GM08714 (cell line): ENCODE data around the gene ELMOD3.
"Not testable (repeated sequence)": the region's sequence is repeated elsewhere in the genome, so short reads cannot be mapped to it uniquely, and the experiment has no call there.

Experiments
- H3K4me3 ChIP-seq: fragments of 200-500 bp; sonication (Bioruptor generic); 2 replicates; pipeline ENCODE4 v1.5.1; 2014; ENCODE audit warnings: mild to moderate bottlenecking, low read length, inconsistent platforms
- ZNF274 ChIP-seq: IDR thresholded peaks from 2 replicates; pipeline ENCODE4 v1.6.1; 2012; ENCODE audit warnings: mild to moderate bottlenecking, low read depth, low read length

ELMOD3 gene

DNA sequence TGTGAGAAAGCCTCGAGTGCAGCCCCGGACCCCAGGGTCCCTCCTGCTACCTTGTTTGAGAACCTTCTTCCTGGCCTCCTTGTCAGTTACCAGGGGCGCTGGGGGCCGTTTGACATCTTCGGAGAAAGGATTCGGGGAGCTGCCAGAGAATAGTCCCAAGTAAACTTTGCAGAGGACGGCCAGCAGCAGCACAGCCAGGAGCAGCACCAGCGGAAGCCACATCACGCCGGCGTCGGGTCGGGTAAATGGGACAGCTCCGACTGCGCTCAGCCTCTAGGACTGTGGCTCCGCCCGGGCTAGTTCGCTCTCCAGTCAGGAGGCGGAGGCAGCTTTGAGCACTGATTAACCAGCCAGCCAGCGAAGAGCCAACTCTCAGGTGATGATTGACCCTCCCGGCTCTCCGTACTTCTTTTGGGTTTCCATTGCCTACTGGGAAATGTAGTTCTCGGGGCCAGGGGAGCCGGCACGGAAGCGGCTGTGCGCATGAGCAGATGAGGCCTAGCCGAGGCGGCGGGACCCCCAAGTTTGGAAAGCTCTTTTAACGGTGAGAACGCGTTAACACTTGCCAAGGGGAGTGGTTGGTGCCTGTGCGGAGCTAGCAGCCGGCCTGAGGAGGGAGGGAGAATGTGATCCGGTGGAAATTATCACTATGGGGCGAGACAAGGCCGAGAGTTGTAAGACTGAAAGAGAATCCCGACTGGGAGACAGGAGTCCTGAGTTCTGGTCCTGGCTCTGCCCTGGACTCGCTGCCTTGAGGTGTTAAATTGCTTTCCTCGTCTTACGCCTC is at the start of gene ELMOD3, which contains the start of gene RETSAT:
Gene ELMOD3, plus strand, starts transcription at position 484 of the 787 bp plus-strand sequence. CDS start 2,430 bp downstream, outside the sequence.
Gene RETSAT, minus strand, starts transcription at position 243 of the 787 bp plus-strand sequence. Its CDS starts 21 bp downstream, at position 222.
- TF ChIP-seq ZNF274: no peak

DNA sequence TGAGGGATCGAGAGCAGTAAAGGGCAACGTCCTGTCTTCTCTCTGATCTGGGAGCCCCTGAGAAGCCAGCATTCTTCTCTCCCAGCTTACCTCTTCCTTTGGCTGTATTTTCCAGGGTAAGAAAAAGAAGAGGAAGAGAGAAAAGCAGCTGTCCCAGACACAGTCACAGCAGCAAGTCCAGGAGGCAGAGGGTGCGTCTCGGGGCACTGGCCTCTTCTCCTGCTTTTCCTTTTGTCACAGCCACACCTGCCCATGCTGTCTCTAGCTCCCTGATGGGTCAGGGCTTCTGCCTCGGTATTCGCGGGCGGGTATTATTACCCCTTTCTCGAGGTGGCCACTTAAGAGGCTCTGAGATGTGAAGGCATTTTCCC is 47.1 kb upstream of the ELMOD3 start:
- H3K4me3 ChIP-seq: no peak overlapping the region

More for the DNA sequence above, at the start of gene ELMOD3, which contains the start of gene RETSAT:
- peak within 1 kb of the TSS; percentile 90 for H3K4me3 ChIP-seq

DNA sequence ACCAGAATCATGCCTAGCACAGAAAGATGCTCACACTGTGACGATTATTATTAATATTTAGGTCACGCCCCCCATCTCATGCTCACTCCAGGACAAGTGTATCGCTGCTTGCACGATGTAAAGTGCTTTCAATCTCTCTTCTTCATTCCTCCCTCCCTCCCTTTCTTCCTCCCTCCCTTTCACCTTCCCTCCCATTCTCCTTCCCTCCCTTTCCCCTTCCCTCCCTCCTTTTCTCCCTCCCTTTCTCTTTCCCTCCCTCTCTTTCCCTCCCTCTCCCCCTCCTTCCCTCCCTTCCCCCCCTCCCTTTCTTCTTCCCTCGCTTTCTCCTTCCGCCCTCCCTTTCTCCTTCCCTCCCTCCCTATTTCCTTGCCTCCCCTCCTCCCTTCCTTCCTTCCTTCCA is 46.4 kb upstream of the ELMOD3 start:
- no peak for TF ChIP-seq ZNF274

More for the DNA sequence above, 47.1 kb upstream of the ELMOD3 start:
- no peak for TF ChIP-seq ZNF274

DNA sequence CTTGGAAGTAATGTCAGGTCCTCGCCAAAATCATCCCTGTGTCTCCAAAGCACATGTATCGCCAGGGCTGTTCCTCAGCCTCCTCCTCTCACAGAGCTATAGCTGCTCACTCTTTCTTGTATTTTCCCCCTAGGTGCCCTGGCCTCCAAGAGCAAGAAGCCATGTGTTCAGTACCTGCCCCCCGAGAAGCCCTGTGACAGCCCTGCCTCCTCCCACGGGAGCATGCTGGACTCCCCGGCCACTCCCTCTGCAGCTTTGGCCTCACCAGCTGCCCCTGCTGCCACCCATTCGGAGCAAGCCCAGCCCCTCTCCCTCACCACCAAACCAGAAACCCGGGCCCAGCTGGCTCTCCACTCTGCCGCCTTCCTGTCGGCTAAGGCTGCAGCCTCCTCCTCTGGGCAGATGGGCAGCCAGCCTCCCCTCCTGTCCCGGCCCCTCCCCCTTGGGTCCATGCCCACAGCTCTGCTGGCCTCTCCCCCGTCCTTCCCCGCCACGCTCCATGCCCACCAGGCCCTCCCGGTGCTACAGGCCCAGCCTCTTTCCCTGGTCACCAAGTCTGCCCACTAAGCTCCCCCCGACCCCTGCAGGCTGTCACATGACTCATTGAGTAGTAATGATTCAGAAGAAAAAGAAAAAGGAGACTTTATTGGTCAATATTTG is 45.5 kb upstream of the ELMOD3 start:
- TF ChIP-seq ZNF274: no peak
- H3K4me3 ChIP-seq: no peak overlapping the region

More for the DNA sequence above, 46.4 kb upstream of the ELMOD3 start:
- no peak overlapping the region for H3K4me3 ChIP-seq

DNA sequence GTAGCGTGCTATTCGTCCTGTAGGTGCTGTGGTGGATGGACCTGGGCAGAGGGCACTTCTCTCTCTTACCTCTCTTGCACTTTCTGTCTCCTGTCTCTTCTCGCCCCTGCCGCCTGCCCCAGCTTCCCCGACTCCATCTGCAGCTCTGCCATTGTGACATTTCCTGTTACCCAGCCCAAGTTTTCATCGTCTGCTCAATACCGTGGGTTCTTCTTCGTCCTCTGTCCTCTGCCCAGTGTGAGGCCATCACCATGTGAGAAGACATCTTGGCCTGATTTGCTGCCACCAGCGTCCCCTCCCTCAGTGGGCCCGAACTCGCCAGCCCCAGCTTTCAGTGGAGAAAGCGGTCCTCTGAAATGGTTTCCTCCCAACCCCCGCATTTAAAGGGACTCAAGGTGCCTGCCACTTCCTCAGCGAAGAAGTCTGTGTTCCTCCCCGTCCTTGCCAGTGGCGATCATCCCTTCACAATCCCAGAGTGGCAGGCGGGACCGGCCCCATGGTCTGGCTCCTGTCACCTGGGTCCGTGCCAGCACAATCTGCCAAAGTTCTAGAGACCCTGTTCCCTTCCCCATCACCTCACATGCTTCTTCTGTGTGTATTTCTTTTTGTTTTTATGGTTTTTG is 44.8 kb upstream of the ELMOD3 start:
- TF ChIP-seq ZNF274: no peak
- no peak overlapping the region; the same call in 1 of the 2 replicates for H3K4me3 ChIP-seq

DNA sequence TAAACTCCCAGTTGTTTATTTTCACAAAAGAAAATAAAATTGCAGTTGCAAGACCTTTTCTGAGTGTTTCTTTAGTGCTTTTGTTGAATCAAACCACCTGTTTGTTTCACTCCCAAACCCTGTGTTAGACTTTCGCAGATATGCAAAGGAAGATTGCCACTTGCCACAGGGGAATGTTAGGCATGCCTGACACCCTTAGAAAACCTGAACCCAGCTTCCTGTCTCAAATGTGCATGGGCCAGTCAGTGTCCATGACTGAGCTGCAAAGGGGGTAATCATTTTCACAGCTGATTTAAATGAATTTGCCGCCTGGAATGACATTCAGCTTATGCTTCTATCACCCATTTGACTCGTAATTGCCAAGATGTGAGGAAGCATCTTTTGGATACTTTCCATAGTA is 44.2 kb upstream of the ELMOD3 start:
- TF ChIP-seq ZNF274: no peak
- no peak overlapping the region for H3K4me3 ChIP-seq

DNA sequence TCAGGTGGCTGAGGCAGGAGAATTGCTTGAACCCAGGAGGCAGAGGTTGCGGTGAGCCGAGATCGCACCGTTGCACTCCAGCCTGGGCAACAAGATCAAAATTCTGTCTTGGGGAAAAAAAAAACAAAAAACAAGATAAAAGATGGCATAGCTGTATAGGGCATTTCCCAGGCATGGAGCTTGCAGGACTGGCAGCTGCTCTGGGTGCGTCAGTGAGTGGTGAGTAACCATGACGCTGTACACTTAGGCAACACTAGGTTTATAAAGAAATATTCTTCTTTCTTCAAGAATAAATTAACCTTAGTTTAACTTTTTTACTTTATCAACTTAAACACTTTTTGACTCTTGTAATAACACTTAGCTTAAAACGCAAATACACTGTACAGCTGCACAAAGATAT is 42.2 kb upstream of the ELMOD3 start:
- TF ChIP-seq ZNF274: no peak
- no peak overlapping the region for H3K4me3 ChIP-seq

DNA sequence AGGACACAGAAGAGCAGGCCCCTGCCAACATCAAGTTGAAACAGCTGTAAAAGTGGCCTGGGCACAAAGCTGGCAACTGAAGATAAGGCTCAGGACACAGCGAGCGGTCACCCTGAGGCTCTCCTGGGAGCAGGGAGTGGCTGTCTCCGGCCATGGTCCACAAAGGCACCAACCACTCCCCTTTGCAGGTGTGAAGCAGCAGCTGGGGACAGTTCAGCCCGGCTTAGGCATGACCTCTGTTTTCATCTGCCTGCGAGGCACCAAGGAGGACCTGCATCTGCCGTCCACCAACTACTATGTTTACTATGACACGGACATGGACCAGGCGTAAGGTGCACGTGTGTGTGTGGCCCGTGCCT is 39.7 kb upstream of the ELMOD3 start:
- no peak for TF ChIP-seq ZNF274
- no peak overlapping the region for H3K4me3 ChIP-seq

DNA sequence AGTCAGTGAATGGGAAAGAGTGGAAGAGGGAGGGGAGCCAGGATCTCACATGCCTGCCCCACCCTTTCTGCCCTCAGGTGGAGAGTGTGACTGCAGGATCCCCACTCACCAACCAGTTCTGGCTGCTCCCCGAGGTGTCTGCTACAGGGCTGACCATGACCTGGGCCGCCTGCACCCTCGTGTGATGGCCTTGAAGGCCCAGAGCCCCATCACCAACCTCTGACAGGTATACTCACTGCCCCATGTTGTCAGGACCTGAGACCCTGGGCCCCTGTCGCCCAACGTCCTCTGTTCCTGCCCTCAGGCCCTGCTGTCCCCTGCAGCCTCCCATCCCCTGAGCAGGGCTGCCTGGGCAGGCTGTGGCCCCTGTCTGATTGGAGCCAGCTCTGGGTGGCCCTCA is 38.6 kb upstream of the ELMOD3 start:
- H3K4me3 ChIP-seq: not testable (repeated sequence)

DNA sequence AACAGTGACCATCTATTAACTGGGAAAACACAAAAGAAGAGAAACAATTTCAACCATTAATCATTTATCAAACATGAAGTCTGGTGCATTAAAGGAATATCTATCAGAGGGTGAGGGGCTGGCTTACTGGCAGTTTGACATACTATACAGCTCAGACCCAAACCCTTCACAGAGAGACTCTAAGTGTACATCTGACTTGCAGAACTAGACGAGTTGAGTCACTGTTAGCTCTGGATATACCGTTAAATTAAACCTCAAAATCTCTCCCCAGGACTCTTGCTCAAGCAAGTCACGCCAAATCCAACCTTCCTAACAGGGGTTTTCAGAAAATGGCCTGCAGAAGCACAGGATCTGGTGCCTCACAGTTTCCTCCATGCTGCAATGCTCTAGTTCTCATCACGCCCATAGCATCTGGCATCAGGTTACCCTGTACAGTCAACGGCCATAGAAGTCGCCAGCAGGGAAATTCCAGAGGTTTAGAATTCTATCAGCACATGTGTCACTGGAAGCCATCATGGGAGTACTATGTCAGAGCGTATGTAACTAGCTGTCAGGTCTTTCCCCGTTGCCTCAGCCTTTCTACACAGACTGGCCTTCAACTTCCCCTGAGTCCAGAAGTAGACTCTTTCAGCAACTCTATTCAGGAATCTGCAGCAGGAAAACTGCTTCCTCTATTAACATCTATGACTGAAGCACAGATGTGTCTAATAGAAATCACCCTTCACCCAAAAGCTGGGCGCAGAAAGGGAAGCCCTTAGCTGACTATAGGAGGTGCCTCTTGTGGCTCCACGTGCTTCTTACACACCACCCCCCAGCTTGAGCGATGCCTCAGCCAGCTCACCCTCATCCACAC is 36.1 kb upstream of the ELMOD3 start:
- no peak overlapping the region for H3K4me3 ChIP-seq
- TF ChIP-seq ZNF274: no peak

DNA sequence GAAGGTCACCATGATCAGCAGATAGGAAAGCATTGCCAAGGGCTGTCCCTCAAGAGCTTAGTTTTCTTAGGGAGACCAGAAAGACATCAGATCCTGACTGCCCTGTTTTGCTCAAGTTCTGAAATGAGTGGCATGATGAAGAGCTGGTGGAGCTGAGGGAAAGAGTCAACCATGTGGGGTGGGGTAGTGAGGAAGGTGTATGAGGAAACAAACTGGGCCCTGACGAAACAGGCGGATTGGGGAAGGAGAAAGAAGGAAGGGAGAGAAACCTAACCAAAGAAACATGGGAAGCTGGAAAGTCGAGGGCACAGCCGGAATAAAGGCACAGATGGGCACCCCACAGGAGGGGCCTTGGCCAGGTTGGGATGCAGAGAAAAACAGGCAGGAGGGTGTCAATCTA is 34.8 kb upstream of the ELMOD3 start:
- no peak overlapping the region for H3K4me3 ChIP-seq
- TF ChIP-seq ZNF274: no peak

DNA sequence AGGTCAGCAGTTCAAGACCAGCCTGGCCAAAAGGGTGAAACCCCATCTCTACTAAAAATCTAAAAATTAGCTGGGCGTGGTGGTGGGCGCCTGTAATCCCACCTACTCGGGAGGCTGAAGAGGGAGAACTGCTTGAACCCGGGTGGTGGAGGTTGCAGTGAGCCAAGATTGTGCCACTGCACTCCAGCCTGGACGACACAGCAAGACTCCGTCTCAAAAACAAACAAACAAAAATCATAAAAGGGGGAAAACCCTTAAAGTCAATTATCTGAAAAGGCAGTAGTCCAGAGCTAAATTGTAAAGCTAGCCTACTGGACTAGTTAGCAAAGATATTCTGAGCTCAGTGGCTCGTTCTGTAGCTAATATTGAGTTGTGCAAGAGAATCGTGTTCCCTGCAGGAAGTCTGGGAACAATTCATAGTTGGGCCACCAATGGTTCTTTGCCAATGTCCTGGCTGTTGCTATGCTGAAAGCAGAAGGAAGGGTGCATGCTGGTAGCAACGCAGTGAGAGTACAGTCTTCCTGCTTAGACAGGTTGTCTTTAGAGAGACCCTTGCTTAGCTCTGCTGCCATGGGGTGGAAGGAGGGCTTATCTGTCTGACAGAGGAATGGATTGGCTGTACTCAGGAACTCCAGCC is 31.1 kb upstream of the ELMOD3 start:
- H3K4me3 ChIP-seq: no peak overlapping the region
- no peak for TF ChIP-seq ZNF274

DNA sequence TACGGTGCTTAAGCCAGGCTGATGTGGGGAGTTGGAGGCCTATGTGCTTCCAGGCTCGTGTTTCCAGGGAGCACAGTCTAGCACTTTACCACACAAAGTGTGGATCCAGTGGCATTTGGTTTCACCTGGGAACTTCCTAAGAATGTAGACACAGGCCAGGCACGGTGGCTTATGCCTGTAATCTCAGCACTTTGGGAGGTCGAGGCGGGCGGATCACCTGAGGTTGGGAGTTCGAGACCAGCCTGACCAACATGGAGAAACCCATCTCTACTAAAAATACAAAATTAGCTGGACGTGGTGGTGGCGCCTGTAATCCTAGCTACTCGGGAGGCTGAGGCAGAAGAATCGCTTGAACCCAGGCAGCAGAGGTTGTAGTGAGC is 30.6 kb upstream of the ELMOD3 start:
- not testable (repeated sequence) for H3K4me3 ChIP-seq
